ENCODE measurements around the gene PSMD9.

The PSMD9 gene

DNA sequence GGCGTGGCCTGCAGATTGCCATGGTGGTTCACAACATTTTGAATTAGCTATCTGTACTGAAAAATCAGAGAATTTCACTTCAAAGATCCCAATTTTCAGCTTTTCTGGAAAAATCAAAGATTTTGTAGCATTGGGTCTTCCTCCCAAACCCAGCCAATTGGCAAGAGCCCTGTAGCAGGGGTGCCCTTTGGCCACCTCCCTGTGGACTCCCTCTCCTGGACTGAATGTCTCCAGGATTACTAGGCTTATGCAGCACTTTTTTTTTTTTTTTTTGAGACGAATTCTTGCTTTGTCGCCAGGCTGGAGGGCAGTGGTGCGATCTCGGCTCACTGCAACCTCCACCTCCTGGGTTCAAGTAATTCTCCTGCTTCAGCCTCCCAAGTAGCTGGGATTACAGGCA is 9.7 kb downstream of the PSMD9 start:
- H3K27ac ChIP-seq, result no peak overlapping the region
- TF ChIP-seq, protein P1, sequence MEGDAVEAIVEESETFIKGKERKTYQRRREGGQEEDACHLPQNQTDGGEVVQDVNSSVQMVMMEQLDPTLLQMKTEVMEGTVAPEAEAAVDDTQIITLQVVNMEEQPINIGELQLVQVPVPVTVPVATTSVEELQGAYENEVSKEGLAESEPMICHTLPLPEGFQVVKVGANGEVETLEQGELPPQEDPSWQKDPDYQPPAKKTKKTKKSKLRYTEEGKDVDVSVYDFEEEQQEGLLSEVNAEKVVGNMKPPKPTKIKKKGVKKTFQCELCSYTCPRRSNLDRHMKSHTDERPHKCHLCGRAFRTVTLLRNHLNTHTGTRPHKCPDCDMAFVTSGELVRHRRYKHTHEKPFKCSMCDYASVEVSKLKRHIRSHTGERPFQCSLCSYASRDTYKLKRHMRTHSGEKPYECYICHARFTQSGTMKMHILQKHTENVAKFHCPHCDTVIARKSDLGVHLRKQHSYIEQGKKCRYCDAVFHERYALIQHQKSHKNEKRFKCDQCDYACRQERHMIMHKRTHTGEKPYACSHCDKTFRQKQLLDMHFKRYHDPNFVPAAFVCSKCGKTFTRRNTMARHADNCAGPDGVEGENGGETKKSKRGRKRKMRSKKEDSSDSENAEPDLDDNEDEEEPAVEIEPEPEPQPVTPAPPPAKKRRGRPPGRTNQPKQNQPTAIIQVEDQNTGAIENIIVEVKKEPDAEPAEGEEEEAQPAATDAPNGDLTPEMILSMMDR (conservative IDR thresholded peaks at IDR 0.05), result no peak

- H3K27ac ChIP-seq, result no peak overlapping the region
- TF ChIP-seq, protein P1 (conservative IDR thresholded peaks at IDR 0.05), result no peak
Measured at GRCh38 chr12:121899590-121899989, 11.0 kb downstream of the PSMD9 start.

DNA sequence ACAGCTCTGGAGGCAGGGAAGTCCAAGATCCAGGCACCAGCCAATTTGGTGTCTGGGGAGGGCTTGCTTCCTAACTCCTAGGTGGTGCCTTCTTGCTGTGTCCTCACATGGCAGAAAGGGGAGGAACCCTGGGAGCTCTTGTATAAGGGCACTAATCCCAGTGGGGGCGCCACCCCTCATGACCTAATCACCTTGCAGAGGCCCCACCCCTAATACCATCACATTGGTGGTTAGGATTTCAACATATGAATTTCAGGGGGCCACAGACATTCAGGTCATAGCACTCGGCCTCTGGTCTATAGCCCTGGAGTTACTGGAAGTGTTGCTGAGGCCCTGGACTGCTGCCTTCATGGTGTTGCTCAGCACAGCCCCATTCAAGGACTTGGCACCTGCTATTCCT is 14.6 kb downstream of the PSMD9 start:
- H3K27ac ChIP-seq, result no peak overlapping the region
- TF ChIP-seq, protein P1 (conservative IDR thresholded peaks at IDR 0.05), result no peak

DNA sequence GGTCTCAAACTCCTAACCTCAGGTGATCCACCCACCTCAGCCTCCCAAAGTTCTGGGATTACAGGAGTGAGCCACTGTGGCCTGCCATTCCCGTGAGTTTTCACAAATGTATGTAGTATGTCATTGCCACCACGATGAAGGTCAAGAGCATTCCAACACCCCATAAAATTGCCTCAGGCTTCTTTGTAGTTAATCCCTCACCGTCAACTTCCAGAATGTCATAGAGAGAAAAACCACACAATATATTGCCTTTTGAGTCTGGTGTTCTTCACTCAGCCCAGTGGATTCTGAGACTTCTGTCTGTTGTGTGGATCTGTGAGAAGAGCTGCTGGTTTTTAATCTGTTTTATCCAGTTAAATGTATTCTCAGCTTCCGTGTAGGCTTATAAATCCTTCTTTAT is 17.2 kb downstream of the PSMD9 start:
- H3K27ac ChIP-seq, result no peak overlapping the region
- TF ChIP-seq, protein P1 (conservative IDR thresholded peaks at IDR 0.05), result no peak

- H3K27ac ChIP-seq, result no peak overlapping the region
- TF ChIP-seq, protein P1 (conservative IDR thresholded peaks at IDR 0.05), result no peak
Measured at GRCh38 chr12:121908702-121909101, 20.1 kb downstream of the PSMD9 start.

DNA sequence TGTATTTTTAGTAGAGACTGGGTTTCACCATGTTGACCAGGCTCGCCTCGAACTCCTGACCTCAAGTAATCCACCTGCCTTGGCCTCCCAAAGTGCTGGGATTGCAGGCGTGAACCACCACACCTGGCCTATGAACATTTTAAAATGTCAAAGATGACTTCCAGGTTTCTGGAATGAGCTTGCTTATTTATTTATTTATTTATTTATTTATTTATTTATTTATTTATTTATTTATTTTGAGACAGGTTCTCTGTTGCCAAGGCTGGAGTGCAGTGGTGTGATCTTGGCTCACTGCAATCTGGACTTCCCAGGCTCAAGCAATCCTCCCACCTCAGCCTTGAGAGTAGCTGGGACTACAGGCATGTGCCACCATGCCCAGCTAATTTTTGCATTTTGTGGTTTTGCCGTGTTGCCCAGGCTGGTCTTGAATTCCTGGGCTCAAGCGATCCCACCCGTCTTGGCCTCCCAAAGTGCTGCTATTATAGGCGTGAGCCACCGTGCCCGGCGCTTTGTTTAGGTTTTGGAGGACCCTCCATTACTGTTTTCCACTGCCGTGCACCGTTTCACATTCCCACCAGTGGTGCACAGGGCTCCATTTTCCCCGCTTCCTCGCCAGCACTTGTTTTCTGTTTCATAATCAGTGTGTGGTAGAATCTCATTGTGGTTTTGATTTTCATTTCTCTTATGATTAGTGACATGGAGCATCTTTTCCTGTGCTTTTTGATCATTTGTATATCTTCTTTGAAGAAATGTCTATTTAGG is 23.4 kb downstream of the PSMD9 start:
- no peak overlapping the region for H3K27ac ChIP-seq
- TF ChIP-seq, protein P1 (conservative IDR thresholded peaks at IDR 0.05), result no peak

GRCh38 chr12:121915841-121916321 is 27.3 kb downstream of the PSMD9 start:
- TF ChIP-seq, protein P1 (conservative IDR thresholded peaks at IDR 0.05), result no peak
- H3K27ac ChIP-seq, result no peak overlapping the region
